CD1c-positive myeloid dendritic cell (primary cell): ENCODE results near the gene MEOX2.

ENCODE experiments used
- DNase-seq: peaks from one replicate; pipeline ENCODE4 v3.0.0-alpha.2; 2016; ENCODE audit errors: extremely low spot score

The MEOX2 gene

DNA sequence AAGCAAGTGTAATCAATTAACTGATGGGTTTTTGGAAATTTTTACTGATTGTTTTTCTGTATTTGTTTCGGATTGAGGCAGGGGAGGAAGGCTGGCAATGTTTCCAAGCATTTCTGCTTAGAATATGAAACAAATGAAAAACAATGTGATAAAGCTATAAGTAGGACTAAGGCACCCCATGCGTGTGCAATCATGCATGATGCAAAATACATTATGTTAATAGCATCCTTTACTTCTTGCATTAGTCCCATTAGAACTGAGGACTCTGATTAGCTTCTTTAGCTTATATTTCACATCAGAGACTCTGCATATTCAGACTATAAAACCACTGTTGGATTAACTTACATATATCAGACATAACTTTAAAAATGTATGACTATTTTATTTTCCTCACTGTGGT, 76.0 kb downstream of the MEOX2 start:
- no peak for DNase-seq

DNA sequence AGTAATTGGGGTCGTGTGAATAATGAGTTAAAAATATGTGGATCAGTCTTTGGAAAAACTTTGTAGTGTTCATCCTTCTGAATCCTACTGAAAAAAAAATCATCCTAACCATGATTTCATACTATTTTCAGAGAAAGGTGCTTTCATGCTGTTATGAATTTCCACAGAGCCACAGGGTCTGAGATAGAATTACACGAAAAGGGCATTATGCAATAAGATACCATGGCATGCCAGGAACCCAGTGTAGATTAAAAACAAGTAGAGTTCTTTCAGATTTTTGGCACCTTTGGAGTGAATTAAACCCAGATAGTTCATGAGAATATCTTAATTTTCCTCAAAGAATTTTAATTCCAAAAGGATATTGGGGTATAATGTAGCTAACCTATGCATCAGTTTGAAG, 77.2 kb downstream of the MEOX2 start:
- DNase-seq: no peak

DNA sequence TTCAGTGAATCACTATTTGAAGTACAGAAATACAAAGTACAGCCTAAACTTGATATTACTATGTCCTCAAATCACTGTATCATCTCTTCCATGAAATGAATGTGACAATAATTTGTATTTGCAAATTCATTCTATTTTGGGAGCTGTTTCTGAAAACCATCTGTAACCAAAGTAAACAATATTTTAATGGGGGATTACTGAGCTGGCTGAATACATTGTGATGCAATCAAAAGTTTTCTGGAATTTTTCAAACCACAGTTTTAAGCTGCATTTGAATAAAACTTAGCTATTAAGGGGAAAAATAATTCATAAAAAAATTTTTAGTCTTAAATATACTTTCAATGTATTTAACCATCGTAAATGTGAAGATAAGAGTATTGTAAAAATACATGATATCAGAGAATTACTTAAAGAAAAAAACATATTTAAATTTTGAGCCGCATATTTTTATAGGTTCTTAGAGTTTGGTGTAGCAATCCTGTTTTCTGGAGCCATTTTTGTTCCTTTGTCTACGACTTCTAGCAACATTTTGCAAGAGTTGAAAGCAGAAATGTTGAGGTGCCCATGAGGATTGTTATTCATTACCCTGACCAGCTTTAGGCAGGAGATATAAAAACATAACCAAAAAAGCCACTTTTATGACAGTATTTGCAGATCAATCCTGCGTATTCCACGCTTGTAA, 78.8 kb downstream of the MEOX2 start:
- DNase-seq: no peak

DNA sequence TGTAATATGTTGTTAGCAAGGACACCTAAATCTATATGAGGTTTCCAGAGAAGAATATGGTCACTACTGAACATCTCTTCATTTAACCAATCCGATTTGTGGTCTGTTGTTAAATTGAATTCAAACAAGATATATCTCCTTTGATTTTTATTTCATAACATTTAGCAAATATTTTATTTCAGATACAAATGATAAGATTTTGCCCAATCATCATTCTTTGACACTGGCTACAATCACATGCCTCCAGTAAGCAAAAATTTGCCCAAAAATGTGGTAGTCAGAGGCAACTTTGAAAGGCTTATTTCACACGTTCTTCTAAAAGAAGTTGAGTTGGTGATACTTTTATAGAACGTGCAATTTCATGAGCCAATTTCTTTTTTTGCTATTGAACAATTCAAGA, 79.9 kb downstream of the MEOX2 start:
- no peak for DNase-seq

DNA sequence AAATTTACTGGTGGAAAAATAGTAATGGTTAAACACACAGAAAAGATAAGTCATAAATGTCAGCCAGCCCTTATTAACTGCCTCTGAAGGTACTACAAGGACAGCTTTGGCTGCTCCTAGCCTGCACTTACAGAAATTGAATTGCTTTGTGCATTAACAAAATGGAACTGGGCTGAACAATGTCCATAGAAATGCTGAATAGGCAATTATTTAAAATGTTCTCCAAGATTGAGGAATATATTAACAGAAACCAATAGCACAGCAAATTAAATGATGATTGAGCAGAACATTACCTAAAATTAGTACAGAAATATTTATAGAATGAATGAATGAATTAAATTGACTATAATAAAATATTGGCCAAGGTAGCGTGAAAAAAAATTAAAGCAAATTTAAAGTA, 82.3 kb downstream of the MEOX2 start:
- DNase-seq: no peak

DNA sequence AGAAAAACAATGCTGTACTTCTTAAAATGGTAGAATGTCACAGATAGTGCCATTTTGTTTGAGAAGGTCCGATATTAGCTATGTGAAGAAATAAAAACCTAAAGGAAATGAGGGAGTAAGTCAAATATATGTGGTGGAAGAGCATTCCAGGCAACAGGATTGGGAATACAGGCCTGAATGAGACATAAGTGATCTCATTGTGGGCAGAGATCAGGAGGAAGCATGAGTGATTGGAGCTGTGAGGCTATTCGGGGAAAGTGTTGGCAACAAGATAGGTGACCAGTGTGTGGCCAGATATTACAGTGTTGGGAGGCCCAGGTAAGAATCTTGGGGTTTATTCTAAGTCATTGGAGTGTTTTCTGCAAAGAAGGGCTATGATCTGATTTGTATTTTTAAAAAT, 83.4 kb downstream of the MEOX2 start:
- no peak for DNase-seq

DNA sequence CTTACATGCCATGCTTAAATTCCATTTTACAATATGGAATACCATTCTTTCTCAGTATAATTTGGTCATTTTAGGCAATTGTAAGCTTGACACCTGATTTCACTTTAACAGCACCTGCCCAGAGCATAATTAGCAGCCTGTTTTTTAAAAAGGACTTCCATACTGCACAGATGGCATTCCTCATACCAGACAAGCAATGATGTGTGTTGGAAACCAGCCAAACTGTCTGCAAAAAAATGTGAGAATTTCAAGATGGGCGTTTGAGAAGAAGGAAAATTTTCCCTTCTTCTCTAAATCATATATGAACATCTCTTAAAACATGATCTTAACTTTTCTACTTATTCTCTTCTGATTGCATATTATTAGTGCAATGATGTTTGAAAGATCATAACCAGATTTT, 84.2 kb downstream of the MEOX2 start:
- no peak for DNase-seq

DNA sequence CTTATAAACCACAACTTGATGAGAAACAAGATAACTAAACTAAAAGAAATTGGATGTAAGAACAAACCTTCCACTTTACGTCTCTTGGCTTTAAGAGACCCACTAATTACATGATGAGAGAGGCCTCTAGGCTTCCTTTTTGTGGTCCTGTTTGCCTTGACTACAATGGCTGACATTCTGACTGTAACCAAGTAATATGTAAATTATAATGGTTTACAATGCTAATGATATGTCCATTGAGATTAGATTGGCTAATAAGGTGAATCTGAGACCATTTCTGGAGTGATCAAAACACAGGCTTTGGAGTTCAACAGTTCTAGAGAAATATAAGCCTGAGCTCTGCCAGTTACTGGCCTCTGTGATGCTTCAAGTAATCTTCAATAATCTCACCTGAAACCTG, 85.3 kb downstream of the MEOX2 start:
- DNase-seq: no peak

DNA sequence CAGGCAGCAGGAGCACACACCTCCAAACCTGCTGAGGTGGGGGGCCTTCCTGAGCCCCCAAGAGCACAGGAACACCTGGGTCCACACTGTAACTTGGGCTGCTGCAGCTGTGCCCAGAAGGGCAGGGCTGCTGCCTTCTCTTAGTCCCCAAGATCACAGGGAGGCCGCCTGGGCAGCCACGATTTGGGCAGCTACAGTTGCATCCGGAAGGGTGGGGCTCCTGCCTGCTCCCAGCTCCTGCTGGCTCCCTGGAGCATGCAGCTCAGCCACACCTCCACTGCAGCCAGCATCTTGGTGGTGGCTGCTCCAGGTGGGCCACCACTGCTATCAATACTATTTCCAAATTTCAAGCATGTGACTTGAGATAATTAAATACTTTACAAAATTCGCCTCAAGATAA, 86.2 kb downstream of the MEOX2 start:
- no peak for DNase-seq

DNA sequence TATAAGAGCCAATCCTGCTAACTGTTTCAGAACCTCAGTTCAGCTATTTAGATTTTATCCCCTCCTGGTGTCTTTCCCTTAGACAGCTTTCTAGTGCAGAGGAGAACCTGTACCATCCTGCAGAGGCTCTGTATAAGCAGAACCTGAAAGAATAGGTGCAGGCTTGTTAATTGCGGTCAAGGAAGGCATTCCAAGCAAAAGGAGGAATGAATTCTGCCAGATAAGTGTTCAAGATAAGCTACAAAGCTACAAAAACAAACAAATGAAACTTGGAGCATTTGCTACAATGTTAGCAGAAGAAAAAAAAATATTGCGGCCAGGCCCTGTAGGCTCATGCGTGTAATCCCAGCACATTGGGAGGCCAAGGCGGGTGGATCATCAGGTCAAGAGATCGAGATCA, 92.0 kb downstream of the MEOX2 start:
- DNase-seq: no peak

DNA sequence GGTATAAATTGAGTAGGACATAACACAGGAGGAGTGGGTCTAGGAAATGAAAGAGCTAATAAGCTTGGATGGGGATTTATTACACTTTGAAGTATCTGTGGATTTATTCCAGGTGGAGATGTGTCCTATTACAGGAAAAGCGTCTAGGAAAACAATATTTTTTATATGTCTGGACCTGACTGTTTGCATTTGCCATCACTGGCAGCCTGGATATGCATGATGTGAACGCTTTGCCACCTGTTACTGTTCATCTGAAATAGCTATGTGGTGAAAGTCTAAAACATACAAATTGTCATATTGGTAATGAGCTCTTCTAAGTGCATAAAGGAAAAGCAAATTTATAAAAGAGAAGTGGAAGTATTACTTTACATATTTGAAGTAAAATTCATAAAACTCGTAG, 93.1 kb downstream of the MEOX2 start:
- DNase-seq: no peak

DNA sequence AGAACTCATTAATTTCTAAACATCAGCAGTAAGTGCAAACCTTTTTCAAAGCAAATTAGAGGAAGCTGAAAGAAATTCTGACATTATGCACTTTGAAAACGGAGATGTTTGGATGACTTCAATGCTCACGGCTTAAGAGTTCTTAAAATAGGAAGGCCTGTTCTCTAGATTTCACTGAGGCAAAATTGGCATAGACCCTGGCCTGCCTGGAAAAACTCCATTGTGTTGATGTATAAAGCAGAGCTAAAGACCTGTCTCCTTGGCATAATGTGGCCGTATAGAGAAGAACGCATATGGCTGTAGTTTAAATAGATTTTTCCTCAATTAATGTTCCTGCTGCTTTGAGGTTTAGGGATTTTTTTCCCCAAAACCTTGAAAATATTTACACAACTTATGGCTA, 100.2 kb downstream of the MEOX2 start:
- no peak for DNase-seq

DNA sequence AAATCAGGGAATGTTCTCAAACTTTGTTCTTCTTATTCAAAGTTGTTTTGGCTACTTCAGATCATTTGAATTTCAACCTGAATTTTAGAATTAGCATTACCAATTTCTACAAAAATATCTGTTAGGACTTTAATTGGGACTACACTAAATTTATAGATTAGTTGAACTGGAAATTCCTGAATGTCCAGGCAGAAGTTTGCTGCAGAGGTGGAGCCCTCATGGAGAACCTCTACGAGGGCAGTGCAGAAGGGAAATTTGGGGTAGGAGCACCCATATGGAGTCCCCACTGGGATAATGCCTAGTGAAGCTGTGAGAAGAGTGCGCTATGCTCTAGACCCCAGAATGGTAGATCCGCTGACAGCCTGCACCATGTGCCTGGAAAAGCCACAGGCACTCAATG, 101.9 kb downstream of the MEOX2 start:
- no peak for DNase-seq

DNA sequence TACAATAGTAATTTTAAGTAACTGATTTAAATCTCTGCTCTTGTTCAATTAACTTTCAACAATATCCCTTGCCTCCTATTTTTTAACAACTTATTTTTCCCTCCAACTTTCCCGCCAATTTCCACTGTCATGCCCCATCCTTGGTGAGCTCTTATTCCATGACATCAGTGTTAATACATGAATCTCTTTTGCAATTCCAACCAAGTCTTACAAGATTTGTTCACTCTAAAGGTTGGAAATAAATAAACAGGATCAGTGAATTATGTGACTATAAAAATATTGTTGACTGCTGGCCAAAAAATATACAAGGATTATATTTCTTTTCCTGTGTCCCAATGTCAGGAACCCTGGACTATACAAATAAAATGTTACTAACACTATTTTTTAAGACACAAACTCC, 103.7 kb downstream of the MEOX2 start:
- no peak for DNase-seq

DNA sequence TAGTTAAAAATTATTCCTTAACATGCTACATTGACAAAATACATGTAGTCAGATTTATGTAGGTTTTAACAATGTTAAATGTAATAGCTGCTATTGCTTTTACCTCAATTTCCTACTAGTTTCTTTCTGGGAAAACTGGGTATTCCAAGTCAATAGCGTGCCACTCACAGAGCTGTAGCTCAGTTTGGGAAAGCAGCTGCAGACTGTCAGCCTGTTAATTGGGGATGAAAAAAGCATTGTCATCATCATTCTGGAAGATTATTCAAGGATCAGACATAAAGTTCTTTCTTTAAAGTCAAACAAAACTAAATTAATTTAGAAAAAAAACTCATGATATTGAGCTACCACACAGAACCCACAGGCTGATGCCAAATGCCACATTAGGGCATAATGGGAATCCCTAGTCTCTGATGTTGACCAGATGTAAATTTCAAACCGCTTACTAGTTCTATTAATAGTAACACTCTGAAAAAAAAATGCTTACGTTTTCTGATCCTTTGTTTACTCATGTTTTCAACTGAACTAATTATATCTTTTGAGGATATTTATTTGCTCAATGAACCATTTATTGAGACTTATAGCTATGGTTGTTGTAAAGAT, 105.0 kb downstream of the MEOX2 start:
- DNase-seq: no peak

DNA sequence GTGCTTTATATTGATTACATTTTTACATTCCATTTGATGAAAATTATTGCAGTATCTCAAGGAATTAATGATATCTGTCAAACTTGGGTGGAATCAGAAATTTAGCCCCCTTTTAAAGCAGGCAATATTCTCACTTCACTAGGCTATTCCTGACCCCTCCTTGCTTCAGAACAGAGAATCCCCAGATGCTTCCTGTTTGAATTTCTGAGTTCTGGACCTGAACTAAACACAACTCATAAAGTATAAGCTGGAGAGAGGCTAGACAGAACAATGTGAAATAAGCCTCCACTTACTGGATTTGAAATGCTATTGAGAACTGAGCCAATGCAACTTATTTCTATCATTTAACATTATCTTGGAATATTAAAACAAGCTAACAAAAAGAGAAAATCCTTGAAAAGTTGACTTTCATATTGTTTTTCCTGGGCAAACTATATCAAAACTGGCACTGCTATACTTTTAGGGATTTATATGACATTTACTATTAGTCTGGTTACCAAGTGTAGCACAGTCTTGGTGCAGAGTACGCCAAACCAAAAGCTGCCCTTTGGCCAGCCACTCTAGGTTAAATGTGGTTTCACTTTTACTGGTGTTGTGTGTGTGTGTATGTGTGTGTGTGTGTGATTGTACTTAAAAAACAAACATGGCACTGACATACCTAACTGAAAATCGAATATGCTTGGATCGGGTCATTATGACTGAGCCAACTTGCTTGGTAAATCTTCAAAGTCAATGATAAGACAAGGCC, 105.7 kb downstream of the MEOX2 start:
- DNase-seq: no peak

DNA sequence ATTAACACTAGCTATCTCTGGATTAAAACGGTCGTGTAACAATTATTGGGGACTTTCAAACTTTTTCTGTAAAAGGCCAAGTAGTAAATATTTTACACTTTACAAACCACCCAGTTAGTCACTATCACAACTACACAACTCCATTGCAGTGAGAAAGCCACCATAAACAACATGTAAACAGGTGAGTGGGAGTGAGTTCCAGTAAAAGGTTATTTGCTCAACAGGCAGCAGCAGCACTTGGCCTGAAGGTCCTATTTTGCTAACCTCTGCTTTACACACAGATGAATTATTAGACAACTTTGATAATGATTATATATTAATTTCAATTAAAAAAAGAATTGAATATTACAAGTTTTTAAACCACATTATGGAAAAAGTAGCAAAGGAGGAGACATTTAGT, 108.9 kb downstream of the MEOX2 start:
- no peak for DNase-seq

DNA sequence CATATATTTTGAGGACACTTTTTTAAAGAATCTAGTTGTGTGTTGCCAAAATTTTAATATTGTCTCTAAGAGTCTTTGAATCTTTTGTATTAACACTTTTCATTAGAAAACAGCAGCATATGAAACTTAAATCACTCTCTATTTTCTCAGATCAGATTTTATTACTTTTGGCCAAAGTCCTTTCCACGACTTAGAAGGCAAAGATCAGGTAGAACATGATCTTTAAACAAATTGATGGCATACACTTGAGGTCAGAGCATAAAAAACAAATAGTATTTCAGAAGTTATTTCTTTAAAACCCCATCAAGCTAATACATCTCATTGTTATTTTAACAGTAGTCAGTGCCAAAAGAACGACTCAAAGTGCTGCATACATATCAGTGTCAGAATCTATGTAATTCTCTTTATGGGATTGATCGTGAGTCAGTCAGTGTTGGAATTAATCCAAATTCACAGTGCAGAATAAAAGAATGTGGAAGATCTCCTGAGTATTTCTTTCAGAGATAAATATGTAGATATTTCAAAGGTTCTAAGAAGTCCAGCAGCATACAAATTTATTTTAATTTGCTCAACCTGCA, 115.1 kb downstream of the MEOX2 start:
- no peak for DNase-seq

DNA sequence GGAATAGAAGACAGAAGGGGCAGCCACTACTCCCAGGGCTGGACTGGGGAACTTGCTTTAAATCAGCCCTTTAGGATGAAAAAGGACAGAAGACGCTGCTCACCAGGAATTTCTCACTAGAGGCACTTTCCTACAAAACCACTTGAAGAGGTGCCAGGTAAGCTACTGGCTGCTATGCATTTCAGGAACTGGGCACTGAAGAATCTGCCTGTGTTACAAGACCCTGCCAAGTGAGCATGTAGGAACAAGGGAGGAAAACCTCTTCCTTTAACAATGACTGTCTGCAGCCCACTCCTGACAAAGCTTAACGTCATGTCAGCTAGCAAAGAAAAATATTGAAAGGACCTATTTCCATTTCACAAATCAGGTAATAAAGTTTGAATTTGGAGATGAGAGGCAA, 118.8 kb downstream of the MEOX2 start:
- no peak for DNase-seq

DNA sequence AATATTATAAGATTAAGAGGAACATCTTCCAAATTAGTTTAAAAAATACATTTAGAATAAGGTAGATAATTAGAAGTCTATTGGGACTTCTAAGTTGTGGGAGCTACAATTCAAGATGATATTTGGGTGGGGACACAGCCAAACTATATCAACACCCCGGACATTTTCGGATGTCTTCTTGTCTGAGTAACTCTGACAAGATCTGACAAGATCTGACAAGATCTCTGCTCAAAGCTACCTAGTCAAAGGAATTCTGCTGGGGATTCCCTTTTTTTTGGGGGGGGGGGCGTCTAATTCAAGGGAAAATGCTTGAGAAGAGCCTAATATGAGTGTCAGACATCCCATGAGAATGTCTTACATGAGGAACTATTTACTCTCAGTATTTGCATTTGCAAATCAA, 119.4 kb downstream of the MEOX2 start:
- DNase-seq: no peak

DNA sequence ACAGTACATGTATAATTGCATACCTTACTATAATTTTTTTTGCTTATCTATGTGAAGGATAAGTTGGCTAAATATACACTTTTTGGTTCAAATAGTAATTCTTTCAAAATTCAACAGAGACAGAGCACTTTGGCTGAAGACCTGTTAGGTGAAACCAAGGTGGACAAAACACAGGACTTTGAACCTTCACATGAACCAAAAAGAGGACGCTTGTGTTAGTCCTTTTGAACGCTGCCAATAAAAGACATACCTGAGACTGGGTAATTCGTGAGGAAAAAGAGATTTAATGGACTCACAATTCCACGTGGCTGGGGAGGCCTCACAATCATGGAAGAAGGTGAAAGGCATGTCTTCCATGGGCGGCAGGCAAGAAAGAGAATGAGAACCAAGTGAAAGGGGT, 120.0 kb downstream of the MEOX2 start:
- DNase-seq: no peak

DNA sequence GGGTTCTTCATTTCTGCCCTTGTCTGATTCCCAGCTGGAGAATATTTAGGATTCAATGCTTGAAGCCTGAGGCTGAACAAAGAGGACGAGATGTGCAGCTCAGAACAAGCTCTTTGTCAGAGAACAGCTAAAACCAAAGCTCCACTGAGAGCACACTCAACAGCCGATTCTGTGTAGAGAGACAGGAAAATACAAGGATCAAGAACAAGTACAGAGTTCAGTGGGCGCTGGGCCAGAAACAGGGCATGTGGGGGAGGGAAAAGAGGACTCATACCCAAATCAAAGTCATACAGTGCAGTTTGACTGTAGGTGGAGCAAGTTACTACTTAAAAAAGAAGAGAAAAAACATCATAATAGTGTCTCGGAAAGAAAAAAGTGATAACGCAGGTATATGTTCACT, 124.6 kb downstream of the MEOX2 start, which contains the start of gene AGMO:
AGMO (minus strand) TSS at position 181 of the 400 bp plus-strand sequence.
- no peak for DNase-seq
